Kidney glomerular epithelial cell (primary cell): Measurements from ENCODE around the gene CPLX1.

ENCODE experiments used
- DNase-seq: peaks from one replicate; lab custom pipeline; 2025; lab: John Stamatoyannopoulos, UW

CPLX1 gene

DNA sequence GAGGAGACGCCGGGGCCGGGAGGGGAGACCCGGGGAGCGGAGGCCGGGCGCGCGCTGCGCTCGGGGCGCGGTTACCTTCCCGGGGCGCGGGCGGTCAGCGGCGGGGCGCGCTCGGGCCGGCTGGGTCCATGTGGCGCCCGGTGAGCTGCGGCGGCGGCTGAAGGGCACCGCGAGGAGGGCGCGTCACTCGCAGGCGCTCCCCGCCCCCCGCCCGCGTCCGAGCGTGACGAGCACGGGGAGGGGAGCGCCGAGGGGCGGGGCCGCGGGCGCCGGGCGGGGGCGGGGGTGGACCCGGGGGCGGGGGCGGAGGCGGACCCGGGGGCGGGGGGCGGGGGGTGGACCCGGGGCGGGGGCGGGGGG lies at the start of gene CPLX1:
Gene CPLX1 (minus strand): TSS at position 159 of the 360 bp plus-strand sequence. CDS start 1,607 bp downstream, outside the sequence.
- no peak for DNase-seq

DNA sequence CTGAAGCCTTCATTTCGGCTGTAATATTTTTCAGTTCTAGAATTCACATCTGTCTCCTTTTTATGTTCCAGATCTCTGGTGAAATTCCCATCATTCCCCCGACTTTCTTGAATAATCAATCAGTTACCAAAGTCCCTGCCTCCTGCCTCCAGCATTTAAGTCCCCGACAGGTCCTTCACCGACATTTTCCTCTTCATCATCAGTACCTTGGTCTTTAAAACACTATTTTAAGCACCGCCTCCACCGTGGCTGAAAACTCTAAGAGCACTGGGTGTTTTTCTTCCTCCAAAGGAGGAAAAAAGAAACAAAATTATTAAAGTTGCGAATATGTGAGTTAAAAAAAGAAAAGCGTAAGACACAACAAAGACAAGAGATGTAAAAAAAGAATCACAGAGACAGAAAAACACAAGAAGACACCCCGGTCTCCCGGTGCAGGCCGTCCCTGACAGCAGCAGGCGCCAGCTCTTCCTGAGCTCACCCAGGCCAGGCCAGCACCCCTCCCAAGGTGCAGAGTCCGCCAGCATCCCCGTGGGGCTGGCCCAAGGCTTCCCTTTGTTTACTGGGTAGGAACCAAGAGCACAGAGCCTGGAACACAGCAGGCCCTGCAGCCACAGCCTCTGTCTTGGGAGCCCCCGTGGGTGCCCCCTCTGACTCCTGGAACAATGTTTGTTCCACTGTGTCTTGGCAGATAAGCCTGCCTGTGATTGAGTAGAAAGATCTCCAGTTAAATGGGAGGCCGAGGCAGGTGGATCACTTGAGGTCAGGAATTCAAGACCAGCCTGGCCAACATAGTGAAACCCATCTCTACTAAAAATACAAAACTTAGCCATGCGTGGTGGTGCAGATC lies 49.3 kb upstream of the CPLX1 start:
- no peak for DNase-seq

DNA sequence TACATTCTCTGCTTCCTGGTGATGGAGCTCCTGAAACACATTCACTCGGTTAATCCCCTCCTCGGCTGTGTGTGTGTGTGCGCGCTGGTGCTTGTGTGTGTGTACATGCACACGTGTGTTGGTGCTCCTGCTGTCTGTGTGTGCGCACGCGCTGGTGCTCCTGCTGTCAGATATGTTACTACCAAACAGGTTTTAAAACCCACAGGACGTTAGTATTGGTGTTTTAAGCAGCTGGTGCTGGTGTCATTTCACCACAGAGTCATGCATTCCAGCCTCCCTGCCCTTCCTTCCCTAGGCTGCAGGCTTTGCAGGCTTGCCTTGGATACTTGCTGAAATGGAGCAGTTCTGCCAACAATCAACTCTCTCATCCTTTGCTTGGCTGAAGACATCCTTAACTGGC lies 48.1 kb upstream of the CPLX1 start:
- no peak for DNase-seq

DNA sequence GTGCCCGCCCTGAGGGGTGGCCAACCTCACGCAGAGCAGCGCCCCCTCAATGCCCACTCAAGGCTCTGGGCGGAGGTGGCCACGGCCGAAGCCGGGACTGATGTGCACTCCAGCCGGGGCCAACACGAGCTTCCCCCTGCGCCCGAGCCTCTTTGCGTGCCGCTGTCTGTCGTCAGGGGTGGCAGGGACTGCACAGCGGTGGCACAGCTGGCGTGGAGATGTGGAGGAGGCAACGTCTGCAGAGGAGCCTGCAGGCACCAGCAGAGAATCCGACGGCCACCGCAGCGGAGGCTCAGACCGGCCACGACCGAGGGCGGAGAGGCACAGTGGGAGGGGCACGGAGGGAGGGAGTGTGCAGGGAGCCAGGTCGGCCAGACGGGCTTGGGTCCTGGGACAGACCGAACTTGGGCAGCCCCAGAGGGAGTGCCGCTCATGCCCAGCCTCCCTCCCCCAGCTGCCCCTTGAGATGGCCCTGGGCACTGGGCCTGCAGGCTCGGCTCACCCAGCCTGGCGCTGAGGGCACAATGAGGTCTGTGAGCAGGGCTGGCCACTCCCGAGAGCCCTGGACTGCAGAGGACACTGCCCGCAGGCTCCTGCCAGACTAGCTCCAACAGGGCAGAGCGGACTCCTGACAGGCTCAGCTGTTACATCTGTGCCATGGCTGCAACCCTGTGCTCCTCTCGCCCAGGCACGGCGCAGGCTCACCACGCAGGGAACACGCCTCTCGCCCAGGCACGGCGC lies 46.5 kb upstream of the CPLX1 start:
- DNase-seq: no peak

DNA sequence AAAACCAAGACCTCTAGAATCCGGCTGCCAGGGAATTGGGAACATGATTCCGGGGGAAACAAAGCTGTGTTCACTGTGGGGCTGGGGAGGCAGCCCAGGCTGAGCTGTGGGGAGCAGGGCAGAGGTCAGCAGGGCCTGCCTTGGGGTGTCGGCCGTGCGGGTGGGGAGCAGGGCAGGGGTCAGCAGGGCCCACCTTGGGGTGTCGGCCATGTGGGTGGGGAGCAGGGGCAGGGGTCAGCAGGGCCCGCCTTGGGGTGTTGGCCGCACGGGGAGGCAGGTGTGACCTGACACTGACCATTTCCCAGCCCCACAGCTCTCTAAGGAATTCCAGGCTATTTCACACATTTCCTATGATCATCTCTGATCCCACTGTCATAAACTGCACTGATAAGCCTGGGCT lies 45.6 kb upstream of the CPLX1 start:
- no peak for DNase-seq

DNA sequence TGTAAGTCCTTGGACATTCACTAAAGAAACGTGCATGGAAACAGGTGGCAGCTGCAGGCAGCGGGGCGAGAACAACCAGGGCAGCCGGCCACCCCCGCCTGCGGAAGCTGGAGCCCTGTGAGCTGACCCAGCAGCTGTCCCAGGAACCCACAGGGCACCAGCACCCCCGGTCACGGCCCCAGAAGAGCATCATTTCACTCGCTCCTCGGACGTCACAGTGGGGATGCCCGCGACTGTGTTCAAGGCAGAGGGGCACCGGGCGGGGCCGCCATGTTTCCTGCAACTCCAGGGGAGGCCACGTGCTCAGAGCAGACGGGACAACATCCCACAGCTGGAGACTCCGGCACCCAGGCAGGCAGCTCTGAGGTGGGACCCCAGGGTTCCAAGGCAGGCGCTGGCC lies 45.0 kb upstream of the CPLX1 start:
- no peak for DNase-seq

DNA sequence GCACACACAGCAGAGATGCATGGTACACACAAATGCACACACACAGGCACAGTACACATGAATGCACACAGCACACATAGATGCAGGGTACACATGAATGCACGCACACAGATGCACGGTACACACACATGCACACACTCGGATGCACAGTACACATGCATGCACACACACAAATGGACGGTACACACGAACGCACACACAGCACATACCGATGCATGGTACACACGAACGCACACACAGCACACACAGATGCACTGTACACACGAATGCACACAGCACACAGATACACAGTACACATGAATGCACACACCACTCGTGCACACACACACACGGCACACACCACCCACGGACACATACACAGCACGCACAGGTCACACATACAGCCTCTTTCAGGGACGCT lies 43.8 kb upstream of the CPLX1 start:
- no peak for DNase-seq

DNA sequence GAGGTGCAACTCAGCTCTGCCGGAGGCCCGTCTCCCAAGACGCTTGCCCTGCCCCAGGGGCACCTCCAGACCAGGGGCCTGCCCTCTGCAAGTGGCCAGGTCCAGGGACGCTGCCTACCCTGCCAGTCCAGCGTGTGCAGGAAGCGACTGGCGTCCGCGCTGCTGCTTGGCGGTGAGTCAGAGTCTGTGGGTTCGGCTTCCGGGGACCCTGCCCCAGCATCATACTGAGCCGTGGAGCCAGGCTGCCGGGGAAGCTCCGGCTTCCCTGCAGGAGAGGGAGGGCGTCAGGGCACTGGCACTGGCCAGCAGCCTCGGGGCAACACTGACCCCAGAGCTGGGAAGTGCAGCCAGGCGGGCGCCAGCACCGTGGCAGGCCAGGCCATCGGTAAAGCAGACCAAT lies 42.5 kb upstream of the CPLX1 start:
- DNase-seq: no peak

DNA sequence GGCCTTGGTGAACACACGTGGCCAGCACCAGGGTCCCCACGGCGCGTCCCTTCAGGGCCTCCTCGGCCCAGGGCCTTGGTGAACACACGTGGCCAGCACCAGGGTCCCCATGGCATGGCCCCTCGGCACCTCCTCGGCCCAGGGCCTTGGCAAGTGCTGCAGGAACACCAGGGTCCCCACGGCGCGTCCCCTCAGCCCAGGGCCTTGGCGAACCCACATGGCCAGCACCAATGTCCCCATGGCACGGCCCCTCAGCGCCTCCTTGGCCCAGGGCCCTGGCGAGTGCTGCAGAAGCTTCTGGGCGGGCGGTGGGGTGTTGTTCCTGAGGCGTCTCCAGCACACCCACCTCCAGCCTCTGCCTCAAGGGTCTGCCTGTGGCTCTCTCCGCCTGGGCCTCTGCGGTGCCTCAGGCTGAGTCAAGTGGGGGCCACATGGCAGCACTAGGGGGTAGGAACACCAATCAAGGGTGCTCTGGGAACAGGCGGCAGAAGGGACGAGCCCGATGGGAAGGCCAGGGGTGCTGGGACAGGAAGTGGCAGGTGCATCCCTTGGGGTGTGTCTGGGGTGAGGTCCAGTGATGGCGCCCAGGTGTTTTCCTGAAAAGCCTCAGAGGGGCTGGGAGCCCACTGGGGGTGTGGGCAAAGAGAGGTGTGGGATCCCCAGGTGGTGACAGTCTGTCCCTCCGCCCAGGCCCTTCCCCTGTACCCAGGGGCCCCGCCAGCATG lies 41.8 kb upstream of the CPLX1 start:
- no peak for DNase-seq

DNA sequence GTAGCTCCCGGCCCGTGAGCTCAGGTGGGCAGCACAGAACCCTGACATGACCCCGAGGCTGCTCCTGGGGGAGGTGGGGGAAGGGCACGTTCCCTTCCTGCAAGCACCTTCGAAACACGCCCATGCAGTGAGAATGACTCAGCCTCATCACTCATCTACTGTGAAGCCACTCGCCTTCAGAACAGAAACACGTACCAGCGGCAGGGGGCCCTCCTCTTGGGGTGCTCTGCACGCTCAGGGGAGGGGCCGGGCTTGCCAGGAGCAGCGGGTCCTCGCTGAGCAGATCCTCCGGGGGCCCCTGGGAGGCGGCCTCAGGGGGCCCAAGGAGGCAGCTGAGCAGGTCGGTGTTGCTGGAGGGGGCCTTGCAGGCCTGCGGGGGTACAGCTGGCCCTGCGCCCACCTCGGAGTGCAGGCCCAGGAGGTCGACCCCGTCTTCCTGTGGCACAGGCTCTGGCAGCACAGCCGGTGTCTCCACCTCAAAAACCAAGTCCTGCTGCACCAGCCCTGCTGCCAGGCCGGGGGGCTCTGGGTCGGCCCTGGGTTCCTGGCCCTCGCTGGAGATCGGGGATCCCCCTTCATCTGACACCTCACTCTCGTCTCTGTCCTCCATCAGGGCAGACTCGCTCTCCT lies 40.9 kb upstream of the CPLX1 start:
- DNase-seq: no peak

DNA sequence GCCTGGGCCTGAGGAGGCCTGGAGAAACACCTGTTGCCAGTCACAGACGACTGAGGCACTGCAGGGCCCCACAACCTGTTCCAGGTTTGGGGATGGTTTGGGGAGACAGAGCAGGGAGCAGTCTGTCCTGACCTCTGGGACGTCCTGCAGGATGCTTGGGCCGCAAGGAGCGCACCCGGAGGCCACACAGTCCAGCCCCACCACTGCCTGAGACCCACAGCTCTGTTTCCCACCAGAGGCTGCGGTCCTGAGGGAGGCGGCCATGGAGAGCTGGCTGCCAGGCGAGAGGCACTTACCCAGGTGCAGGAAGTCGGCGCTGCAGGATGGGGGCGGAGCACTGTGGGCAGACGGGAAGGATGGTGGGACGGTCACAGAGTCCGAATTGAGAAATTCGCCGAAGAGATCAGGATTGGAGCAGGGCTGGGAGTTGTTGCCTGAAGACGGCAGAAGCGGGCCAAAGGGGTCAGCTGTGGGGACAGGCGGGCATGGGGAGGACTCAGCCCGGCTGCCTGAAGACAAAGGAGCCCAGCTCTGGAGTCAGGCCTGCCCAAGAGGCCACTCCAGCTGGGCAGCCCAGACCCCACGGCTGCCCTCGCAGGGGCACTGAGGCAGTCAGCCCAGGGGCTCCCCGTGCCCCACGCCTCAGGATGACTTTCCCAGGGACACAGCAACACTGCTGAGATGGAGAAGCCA lies 40.3 kb upstream of the CPLX1 start:
- no peak for DNase-seq

DNA sequence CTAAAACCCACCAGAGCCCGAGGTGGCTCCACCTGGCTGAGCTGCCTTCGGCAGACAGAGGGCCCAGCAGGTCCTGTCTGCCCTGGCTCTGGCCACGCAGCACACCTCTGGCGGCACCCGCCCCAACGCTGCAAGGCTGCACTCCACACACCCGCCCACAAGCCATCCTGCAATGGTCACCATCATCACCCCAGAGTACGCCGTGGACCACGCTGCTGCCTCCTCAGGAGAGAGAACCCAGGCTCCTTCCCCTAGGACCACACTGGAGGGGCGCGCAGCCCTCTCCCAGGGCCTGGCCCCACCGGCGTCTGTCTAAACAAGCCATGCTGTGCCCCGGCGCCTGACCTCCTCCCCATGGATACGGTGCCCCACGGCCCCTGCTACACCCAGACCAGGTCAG lies 39.6 kb upstream of the CPLX1 start:
- DNase-seq: no peak

DNA sequence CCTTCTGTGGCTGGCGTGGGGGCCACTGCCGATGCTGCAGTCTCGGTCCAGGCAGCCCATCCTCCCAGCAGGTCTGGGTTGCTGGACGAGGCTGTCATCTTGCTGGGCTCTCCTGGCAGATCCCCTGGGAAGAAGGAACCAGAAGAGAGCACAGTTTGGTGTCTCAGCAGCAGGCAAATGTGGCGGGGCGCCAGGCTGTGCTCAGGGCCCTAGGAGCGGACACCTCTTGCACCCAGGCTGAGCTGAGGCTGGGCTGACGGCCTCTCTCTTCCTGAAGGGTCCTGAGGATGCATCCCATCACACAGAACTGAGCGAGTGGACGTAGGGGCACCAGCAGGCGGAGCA lies 39.2 kb upstream of the CPLX1 start:
- no peak for DNase-seq

DNA sequence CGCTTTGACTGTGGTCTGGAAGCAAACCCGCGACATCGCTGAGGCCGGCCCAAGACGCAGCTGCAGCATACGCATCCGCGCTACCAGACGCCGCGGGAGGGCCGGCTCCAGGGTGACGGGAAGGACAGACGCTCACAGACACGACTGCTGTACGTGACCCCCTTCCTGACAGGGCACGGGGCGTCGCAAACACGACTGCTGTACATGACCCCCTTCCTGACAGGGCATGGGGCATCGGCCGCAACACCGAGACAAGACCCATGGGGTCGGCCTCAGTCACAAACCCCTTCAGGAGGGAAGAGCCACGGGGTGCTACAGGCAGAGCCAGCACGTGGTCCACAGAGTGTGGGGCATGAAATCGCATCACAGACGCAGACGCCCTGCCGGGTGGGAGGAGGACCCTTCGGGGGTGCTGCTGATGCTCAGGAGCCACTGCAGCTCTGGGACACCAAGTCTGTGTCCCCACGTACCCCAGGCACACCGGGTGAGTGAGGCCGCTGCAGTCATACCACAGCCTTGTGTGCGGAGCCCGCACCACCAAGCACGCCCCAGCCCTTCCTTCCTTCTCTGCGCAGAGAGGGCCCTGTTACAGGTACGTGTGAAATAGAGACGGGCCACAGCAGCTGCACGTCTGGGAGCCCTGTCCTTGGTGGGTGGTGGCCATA lies 38.7 kb upstream of the CPLX1 start:
- DNase-seq: no peak

DNA sequence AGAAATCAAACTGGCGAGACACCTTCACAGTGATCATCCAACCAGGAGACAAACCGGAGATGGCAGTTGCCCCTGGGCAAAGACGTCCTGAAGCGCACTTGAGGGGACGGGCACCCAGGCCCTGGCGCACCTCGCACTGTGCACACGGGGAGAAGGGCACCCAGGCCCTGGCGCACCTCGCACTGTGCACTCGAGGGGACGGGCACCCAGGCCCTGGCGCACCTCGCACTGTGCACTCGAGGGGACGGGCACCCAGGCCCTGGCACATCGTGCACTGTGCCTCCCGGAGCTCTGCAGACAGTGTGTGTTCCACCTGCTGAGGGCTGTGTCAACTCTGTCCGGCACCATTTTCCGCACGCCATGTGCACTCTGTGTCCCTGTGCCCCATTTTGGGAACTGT lies 34.6 kb upstream of the CPLX1 start:
- DNase-seq: no peak

DNA sequence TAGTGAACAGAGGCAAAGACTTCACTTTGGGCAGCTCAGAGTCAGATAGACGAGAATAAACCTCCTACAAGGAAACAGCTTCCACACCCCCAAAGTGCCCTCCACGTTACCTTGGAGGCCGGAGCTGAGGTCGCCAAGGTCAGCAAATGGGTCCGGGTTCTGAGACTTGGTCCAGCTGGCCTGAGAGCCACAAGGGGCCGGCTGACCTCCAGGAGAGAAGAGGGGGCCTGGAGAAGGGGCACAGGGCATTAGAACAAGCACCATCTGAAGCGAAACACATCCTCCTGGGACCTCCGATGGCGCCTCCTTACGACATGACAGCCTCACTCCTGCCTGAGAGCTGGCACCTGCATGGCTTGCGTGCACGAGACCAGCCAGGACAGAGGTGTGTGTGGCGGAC lies 33.6 kb upstream of the CPLX1 start:
- no peak for DNase-seq

DNA sequence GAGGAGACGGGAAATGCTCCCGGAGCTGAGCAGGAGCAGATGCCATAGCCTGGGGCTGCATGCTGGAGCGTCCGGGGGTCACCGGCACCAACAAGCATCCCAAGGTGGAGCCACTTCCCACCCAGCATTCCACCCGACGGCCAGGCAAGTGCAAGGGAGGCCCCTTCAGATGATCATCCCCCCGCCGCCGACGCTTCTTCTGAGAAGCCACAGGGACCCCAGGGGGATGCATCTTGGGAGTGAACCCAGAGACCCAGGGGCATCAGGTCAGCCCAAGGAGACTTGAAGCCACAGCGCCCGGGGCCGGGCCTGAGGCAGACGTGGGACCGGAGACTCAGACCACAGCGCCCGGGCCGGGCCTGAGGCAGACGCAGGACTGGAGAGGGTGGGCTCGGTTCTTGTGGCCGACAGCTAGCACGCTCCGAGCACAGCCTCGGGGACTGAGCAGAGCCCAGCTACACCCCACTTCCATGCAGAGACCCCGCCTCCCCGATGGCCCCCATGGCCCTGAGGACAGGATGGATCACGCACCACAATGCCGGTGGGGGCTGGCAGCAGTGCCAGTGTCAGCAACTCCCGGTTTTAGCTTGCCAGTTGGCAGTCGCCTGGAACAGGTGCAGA lies 33.0 kb upstream of the CPLX1 start:
- DNase-seq: no peak

DNA sequence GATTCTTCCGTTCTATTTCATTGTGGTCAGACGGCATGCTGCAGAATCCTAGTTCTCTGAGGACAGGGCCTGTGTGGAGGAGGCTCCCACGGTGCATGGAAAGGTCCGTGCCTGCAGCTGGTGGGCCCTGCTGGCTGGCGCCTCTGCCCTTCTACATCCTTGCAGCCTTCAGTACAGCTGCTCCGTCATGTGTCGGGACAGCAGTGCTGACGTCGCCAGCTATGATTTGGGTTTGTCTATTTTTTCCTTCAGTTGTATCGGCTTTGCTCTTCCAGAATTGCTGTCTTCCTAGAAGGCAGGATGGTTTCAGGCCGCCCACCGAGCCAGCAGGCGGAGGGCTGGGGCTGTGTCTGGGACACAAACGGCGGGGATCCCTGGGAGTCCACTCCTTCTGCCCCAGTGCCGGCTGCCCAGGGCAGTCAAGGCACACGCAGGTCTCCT lies 32.1 kb upstream of the CPLX1 start:
- no peak for DNase-seq

DNA sequence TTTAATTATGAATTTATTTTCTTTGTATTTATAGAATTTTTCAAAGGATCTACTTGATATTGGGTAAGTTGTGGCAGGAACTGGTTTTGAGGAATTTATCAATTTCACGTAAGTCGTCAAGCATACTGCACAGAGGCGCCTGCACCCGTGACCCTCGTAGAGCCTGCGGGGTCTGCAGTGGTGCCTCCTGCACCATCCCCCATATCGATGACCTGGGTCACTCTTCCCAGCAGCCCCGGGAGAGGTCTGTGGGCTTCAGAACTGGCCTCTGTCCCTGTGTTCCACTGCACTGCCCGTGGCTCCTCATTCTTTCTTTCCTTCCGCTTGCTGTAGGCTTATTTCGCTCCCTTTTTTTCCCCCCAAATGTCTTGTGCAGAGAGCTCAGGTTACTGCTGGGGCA lies 31.5 kb upstream of the CPLX1 start:
- DNase-seq: no peak

DNA sequence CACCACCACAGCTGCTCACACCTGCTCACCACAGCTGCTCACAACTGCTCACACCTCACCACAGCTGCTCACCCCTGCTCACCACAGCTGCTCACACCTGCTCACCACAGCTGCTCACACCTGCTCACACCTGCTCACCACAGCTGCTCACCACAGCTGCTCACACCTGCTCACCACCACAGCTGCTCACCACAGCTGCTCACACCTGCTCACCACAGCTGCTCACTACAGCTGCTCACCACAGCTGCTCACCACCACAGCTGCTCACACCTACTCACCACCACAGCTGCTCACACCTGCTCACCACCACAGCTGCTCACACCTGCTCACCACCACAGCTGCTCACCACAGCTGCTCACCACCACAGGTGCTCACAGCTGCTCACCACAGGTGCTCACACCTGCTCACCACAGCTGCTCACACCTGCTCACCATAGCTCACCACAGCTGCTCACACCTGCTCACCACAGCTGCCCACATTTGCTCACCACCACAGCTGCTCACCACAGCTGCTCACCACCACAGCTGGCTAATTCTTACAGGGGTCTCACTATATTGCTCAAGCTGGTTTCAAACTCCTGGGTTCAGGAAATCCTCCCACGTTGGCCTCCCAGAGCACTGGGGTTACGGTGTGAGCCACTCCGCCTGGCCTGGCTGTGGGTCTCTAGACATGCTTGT lies 30.4 kb upstream of the CPLX1 start:
- no peak for DNase-seq
